ENCODE results near the gene CDYL. TPM values are rescaled to one million over a fixed set of nuclear protein-coding genes. Genes with fewer than 3 reads are reported as not detected.
"Not testable (repeated sequence)": the region's sequence is repeated elsewhere in the genome, so short reads cannot be mapped to it uniquely, and the experiment has no call there.

Gene CDYL
- total RNA-seq, 1 donor from 2014 or later, result 32.8 TPM

DNA sequence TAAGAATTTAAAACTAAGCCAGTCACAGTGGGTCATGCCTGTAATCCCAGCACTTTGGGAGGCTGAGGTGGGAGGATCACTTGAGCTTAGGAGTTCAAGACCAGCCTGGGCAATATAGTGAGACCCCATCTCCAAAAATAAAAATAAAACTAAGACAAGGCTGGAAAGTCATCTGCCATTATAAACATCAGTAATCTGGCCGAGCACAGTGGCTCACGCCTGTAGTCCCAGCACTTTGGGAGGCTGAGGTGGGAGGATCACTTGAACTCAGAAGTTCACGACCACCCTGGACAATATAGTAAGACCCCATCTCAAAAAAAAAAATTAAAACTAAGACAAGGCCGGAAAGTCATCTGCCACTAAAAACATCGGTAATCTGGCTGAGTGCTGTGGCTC, 228.8 kb downstream of the CDYL start:
- not testable (repeated sequence) for DNase-seq

Other genes with a start within 250 kb of the CDYL start
- gene RPP40, start 227.6 kb downstream of the CDYL start, total RNA-seq, result 14.0 TPM